Measurements from ENCODE around the gene KIAA1671. TPM values are rescaled to one million over a fixed set of nuclear protein-coding genes. Genes with fewer than 3 reads are reported as not detected.

KIAA1671 gene
- total and polyA plus RNA-seq, 2 of the 13 experiments (the other 11 are each of a cell fraction or from before 2014, with no cell fraction given) = 13.5 to 13.6 TPM

DNA sequence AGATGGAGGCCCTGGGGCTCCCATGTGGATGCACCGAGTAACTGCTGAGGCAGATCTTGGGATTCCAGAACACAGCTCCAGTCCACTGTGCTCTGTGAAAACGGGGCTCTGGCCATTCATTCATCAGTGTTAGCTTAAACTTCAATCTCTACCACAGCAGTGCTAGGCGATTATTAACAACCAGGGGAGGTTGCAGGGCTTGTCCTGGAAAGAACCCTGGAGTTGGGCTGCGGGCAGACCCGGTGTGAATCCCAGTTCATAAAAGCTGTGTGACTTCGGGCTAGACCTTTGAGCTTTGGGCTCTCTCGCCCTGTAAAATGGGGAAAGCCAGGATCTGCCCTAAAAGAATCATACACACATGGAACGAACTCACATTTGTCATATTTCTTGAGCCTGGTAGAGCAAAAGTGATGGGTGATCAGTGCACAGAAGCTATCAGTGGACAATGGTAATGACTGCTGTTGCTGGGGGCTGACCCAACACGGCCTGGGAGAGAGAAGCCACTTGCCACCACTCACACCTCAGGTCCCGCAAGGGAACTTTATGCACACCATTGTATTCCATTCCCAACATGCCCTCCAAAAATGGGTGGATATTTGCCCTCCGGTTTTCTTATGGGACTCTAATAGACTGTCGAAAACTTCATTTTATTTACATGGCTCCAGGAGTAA, 231.6 kb downstream of the KIAA1671 start (continued):
- TF ChIP-seq, protein P1, sequence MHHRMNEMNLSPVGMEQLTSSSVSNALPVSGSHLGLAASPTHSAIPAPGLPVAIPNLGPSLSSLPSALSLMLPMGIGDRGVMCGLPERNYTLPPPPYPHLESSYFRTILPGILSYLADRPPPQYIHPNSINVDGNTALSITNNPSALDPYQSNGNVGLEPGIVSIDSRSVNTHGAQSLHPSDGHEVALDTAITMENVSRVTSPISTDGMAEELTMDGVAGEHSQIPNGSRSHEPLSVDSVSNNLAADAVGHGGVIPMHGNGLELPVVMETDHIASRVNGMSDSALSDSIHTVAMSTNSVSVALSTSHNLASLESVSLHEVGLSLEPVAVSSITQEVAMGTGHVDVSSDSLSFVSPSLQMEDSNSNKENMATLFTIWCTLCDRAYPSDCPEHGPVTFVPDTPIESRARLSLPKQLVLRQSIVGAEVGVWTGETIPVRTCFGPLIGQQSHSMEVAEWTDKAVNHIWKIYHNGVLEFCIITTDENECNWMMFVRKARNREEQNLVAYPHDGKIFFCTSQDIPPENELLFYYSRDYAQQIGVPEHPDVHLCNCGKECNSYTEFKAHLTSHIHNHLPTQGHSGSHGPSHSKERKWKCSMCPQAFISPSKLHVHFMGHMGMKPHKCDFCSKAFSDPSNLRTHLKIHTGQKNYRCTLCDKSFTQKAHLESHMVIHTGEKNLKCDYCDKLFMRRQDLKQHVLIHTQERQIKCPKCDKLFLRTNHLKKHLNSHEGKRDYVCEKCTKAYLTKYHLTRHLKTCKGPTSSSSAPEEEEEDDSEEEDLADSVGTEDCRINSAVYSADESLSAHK (CRISPR knock-in tag; IDR thresholded peaks at IDR 0.05; ENCODE audit: borderline replicate concordance) = no peak
- TF ChIP-seq FOXC1 (CRISPR knock-in tag; IDR thresholded peaks at IDR 0.05; ENCODE audit: borderline replicate concordance) (no peak), ZNF773 (CRISPR knock-in tag; IDR thresholded peaks at IDR 0.05; ENCODE audit: borderline replicate concordance) (no peak), ZNF564 (CRISPR knock-in tag; IDR thresholded peaks at IDR 0.05) (no peak), ZNF577 (CRISPR knock-in tag; IDR thresholded peaks at IDR 0.05; ENCODE audit: borderline replicate concordance, low read depth) (no peak), ZNF709 (CRISPR knock-in tag; IDR thresholded peaks at IDR 0.05) (no peak), SMARCC2 (IDR thresholded peaks at IDR 0.05) (no peak), ZNF530 (CRISPR knock-in tag; IDR thresholded peaks at IDR 0.05; ENCODE audit: low read depth) (no peak), IKZF1 (IDR thresholded peaks at IDR 0.05) (no peak), ZNF713 (CRISPR knock-in tag; IDR thresholded peaks at IDR 0.05) (no peak), DMAP1 (CRISPR knock-in tag; IDR thresholded peaks at IDR 0.05) (no peak), SMC3 (IDR thresholded peaks at IDR 0.05; ENCODE audit: low read length) (no peak), KLF9 (CRISPR knock-in tag; IDR thresholded peaks at IDR 0.05; ENCODE audit: low read depth) (no peak)
- TF ChIP-seq, protein P2, sequence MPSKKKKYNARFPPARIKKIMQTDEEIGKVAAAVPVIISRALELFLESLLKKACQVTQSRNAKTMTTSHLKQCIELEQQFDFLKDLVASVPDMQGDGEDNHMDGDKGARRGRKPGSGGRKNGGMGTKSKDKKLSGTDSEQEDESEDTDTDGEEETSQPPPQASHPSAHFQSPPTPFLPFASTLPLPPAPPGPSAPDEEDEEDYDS (CRISPR knock-in tag; IDR thresholded peaks at IDR 0.05) = no peak
- TF ChIP-seq, protein P3, sequence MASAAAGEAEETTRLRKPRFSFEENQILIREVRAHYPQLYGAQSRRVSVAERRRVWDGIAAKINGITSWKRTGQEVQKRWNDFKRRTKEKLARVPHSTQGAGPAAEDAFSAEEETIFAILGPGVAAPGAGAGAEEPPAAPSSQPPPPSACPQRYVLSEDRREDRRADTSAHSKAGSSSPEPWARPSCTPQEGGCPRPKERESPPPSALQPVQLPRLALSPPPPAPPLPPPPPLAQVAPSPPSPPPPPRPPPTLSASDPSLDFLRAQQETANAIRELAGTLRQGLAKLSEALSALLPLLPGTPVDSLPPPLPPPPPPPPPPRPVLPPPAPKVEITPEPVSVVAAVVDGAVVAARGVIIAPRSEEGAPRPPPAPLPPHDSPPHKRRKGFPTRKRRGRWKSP (CRISPR knock-in tag; IDR thresholded peaks at IDR 0.05) = no peak
- TF ChIP-seq, protein P4, sequence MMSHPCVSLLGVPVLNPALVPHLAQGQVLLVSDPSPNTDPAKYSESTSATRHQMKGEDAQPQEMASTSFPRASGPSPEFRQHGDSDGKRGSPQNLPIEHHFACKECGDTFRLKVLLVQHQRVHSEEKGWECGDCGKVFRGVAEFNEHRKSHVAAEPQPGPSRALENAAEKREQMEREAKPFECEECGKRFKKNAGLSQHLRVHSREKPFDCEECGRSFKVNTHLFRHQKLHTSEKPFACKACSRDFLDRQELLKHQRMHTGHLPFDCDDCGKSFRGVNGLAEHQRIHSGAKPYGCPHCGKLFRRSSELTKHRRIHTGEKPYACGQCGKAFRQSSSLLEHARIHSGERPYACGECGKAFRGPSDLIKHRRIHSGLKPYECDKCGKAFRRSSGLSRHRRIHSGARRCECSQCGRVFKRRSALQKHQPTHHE (CRISPR knock-in tag; IDR thresholded peaks at IDR 0.05; ENCODE audit: borderline replicate concordance) = no peak
- TF ChIP-seq, protein P5, sequence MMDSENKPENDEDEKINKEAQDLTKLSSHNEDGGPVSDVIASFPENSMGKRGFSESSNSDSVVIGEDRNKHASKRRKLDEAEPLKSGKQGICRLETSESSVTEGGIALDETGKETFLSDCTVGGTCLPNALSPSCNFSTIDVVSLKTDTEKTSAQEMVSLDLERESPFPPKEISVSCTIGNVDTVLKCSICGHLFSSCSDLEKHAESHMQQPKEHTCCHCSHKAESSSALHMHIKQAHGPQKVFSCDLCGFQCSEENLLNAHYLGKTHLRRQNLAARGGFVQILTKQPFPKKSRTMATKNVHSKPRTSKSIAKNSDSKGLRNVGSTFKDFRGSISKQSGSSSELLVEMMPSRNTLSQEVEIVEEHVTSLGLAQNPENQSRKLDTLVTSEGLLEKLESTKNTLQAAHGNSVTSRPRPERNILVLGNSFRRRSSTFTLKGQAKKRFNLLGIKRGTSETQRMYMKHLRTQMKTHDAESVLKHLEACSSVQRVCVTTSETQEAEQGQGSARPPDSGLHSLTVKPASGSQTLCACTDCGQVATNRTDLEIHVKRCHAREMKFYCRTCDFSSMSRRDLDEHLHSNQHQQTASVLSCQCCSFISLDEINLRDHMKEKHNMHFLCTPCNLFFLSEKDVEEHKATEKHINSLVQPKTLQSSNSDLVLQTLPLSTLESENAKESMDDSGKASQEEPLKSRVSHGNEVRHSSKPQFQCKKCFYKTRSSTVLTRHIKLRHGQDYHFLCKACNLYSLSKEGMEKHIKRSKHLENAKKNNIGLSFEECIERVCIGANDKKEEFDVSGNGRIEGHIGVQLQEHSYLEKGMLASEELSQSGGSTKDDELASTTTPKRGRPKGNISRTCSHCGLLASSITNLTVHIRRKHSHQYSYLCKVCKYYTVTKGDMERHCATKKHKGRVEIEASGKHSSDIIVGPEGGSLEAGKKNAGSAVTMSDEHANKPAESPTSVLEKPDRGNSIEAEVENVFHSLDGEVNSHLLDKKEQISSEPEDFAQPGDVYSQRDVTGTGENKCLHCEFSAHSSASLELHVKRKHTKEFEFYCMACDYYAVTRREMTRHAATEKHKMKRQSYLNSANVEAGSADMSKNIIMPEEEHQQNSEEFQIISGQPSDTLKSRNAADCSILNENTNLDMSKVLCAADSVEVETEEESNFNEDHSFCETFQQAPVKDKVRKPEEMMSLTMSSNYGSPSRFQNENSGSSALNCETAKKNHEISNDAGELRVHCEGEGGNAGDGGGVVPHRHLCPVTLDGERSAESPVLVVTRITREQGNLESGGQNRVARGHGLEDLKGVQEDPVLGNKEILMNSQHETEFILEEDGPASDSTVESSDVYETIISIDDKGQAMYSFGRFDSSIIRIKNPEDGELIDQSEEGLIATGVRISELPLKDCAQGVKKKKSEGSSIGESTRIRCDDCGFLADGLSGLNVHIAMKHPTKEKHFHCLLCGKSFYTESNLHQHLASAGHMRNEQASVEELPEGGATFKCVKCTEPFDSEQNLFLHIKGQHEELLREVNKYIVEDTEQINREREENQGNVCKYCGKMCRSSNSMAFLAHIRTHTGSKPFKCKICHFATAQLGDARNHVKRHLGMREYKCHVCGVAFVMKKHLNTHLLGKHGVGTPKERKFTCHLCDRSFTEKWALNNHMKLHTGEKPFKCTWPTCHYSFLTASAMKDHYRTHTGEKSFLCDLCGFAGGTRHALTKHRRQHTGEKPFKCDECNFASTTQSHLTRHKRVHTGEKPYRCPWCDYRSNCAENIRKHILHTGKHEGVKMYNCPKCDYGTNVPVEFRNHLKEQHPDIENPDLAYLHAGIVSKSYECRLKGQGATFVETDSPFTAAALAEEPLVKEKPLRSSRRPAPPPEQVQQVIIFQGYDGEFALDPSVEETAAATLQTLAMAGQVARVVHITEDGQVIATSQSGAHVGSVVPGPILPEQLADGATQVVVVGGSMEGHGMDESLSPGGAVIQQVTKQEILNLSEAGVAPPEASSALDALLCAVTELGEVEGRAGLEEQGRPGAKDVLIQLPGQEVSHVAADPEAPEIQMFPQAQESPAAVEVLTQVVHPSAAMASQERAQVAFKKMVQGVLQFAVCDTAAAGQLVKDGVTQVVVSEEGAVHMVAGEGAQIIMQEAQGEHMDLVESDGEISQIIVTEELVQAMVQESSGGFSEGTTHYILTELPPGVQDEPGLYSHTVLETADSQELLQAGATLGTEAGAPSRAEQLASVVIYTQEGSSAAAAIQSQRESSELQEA (CRISPR knock-in tag; IDR thresholded peaks at IDR 0.05; ENCODE audit: not compliant biosample characterization) = no peak
